ELF-1 (cell line): ENCODE results near the gene SLC24A3.
"Not testable (repeated sequence)": the region's sequence is repeated elsewhere in the genome, so short reads cannot be mapped to it uniquely, and the experiment has no call there.

ENCODE experiments used
- DNase-seq: peaks from one replicate; pipeline ENCODE4 v3.0.0-alpha.2; 2016; ENCODE audit warnings: low read depth, low spot score

The SLC24A3 gene

DNA sequence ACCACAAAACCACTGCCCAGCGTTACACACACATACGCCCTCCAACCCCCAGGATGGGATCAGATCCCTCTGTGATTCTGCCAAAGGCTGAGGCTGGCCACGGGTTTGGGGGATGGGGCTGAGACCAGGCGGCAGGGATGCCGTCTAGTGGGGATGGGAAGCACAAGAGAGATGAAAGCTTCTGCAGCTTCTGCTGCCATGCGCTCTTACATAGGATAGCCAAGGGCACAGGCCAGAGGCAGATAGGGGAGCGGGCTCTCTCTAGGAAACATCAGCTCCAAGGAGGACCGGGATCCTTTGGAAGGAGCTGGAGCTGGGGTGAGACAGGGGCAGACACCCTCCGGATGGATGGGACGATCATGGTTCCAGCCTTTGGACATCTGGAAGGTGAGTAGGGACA is 526.9 kb downstream of the SLC24A3 start:
- DNase-seq, result no peak

DNA sequence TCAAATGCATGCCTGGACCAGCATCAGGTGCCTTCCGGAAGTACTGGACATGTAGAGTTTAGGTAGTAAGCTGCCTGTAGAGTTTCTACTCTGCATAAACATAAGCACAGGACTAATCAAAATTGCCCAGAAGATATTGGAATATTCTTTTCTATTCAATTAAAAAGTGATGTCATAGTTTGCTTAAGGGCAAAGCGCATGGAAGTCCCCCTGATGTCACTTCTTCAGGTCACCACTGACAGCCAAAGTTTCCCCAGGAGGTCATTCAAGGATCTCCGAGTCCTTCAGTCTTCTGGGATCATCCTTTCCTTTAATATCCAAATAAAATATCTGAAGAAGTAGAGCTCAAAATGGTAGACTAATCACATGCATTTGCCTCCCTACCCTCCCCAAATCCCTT is 528.1 kb downstream of the SLC24A3 start:
- DNase-seq, result no peak

DNA sequence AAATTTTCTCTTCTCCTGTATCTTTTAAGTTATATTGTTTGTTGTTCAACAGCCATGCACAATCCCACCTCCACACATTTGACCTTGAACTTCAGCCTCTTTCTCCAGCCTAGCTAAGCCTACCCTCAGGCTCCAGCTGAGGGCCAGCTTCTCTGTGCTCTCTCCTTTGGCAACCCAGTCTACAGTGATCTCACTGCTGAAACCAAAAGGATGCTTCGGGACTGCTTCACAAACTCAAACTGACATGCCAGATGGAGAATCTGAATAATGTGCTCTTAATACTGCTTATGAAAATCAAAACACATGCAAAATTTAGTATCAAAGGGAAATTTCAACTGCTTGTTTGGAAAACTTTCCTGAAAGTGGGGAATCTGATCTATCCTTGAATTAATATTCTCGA is 529.5 kb downstream of the SLC24A3 start:
- no peak for DNase-seq

DNA sequence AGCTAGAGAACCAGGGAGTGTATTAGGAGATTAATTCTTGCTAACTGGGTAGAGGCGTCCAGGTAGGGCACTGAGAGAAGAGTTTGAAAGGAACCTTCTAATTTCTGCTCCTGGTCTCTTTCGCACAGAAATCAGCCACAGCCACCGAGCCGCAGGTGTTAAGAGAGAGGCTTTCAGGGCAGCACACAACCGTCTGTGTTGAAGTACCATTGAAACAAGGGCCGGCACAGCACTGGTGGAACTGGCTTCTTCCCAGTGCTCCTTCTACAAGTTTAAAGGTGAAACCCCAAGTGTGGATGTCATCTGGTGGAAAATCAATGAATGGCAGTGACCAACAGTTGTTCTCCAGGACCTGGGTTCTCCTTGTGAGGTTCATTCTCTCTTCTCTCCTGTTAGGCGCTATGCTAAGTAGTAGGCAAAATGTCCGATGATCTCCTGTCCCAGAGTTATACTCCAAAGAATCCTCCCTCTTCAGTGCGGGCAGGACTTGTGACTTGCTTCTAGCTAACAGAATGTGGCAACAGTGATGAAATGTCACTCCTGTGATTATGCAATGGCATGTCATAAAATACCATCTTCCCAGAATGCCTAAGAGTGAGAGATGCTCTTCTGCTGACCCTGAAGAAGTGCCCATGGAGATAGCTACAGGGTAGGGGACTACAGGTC is 530.7 kb downstream of the SLC24A3 start:
- DNase-seq, result no peak

DNA sequence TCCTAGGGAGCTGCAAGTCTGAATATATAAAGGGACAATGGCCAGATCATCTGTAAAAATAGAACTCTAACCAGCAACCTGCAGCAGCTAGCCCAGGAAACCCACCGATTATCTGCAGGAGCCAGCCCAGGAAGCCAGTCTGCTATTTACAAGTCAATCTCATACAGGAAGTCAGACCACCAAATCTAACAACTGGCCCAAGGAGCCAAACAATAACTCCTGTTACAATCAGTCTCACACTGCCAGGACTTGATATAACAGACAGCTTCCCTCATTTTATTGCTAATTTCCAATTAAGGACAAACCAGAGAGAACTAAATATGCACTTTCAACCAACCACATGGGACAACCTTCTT is 531.2 kb downstream of the SLC24A3 start:
- no peak for DNase-seq

DNA sequence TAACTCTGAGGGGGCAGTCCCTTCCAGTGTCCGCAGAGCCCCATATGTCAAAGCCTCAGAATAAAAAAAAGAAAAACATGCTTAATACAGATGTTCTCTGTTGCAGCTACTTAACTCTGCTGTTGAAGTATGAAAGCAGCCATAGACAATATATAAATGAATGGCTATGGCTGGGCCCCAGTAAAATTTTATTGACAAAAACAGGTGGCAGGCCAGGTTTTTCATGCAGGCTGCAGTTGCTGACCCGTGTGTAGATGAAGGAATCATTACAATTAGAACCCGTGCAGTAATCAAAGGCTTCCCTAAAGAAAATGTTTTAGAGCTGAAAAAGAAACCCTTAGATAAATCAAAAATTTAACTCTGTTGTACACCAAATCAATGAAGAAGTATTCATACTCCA is 532.7 kb downstream of the SLC24A3 start:
- DNase-seq, result no peak

DNA sequence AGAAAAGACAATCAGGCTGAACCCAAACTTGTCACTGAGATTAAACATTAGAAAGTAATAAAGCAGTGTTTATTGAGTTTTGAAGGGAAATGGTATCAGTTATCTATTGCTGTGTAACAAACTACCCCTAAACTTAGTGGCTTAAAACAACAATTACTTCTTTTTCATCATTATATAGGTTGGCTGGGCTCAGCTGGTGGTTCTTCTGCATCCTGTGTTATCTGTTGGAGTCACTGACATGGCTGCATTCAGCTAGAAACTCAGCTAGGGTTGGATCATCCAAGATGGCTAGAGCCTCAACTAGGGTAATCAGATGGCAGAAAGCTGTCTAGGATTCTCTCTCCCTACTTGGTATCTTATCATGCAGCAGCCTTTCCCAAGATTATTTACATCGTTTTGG is 533.1 kb downstream of the SLC24A3 start:
- DNase-seq, result no peak

DNA sequence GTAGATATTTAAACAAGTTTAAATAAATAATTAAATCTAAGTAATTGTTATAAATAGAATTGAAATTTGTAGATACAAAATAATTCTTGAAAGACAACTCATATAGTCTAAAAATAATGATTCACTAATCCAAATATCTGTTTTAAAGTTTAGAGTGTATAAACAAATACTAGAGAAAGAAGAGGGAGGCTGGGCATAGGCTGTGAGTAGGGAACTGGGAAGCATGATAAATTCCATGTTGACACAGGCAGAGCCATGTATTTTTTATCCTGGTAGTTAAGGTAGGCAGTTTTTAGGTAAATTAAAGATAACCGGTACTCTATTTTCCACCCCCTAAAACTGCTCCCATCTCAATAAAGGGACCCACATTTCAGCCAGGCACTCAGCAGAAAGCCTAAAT is 534.0 kb downstream of the SLC24A3 start:
- DNase-seq, result no peak

DNA sequence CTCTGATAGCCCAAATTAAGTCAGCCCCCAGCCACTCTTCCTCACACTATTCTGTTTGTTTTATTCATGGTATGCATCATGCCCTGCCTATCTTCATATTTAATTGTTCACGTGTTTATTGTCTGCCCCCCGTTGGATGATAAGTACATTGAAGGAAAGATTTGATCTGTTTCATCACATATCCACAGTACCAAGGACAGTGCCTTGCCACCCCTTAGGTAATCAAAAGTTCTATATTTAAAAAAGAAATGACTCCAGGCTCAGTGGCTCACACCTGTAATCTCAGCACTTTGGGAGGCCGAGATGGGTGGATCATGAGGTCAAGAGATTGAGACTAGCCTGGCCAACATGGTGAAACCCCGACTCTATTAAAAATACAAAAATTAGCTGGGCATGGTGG is 535.5 kb downstream of the SLC24A3 start:
- no peak for DNase-seq

DNA sequence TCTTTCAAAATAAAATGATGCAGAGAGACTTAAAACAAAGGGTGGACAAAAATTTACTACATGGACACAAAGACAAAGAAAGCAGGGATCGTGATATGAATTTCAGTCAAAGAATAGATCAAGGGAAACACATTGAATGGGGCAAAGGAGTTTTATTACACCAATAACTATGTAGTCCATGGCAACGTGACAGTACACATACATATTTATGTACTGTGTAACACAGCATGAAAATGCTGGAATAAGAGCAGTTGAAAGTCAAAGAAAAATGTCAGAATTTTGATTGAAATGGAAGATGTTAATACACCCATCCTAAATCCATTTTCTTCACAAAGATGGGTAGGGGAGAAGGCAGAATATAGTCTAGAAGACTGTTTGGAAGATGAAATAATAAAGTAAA is 536.2 kb downstream of the SLC24A3 start:
- no peak for DNase-seq

DNA sequence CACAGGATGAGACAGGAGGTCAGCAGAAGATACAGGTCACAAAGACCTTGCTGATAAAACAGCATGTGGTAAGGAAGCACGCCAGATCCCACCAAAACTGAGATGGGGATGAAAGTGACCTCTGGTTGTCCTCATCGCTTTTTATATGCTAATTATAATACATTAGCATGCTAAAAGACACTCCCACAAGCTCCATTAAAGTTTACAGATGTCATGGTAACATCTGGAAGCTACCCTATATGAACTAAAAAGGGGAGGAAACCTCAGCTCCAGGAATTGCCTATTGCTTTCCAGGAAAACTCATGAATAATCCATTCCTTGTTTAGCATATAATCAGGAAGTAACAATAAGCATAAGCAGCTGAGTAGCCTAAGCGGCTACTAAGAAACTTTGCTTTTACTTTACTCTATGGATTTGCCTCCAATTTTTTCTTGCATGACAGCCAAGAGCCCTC is 537.2 kb downstream of the SLC24A3 start:
- peak; percentile 42 for DNase-seq

DNA sequence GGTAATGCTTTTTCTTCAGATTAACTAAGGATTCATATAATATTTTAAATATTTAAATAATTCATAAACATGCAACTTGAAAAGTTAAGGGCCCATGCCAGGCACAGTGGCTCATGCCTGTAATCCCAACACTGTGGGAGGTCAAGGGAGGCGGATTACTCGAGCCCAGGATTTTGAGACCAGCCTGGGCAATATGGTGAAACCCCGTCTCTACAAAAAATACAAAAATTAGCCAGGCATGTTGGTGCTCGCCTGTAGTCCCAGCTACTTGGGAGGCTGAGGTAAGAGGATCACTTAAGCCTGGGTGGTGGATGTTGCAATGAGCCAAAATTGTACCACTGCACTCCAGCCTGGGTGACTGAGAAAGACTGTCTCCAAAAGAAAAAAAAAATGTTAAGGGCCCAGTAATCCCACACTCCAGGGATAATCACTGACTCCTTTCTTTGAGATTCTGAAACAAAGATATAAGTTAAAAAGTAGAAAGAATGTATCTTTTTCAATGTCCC is 537.7 kb downstream of the SLC24A3 start:
- DNase-seq, result no peak

DNA sequence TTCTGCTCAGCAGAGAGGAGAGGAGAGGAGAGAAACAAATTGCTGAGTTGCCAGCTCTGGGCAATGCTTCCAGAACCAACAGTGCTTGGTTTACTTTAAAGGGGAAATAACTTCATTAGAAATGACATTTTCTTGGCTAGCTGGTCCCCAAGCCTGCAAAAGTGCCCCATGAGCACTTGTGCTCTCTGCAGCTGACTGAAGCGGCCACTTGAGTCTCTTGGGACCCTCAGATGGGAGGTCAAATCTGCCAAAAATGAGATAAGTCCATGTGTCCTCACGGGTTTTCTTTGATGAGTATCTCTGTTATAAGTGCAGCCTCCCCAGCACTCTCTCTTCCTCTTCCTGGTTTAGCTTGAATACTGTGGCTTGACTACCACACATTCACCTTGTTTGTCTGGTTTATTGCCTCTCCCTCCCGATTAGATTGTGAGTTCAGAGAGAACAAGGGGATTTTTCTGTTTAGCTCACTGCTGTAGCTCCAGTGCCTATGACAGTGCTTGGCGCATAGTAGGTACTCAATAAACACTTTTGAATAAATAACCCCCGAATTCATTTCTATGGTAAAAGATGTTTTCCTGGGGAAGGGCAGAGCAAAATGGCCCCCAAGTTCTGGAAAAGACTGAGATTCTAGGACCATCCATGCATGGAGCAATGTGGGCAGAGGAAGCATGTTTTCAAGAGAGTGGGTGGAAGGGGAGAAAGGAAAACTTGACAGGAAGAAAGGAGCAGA is 538.6 kb downstream of the SLC24A3 start:
- DNase-seq, result no peak

DNA sequence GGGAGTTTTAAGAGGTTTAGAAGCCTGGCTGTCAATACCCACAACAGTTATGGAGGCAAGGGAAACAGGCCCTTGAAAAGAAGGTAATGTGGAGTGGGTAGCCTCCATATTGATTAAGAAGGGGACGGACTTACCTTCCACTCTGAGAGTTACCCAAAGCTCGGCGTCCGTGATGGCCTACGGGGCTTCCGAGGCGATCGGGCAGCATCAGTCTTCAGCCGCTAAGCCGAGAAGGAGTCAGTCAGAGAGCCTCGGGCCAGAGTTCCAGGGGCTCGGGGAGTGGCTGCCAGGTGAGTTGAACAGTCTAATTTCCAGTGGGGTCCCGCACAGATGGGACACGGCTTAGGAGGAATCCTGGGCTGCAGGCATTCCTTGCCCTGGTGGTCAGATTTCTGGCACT is 541.8 kb downstream of the SLC24A3 start:
- not testable (repeated sequence) for DNase-seq

DNA sequence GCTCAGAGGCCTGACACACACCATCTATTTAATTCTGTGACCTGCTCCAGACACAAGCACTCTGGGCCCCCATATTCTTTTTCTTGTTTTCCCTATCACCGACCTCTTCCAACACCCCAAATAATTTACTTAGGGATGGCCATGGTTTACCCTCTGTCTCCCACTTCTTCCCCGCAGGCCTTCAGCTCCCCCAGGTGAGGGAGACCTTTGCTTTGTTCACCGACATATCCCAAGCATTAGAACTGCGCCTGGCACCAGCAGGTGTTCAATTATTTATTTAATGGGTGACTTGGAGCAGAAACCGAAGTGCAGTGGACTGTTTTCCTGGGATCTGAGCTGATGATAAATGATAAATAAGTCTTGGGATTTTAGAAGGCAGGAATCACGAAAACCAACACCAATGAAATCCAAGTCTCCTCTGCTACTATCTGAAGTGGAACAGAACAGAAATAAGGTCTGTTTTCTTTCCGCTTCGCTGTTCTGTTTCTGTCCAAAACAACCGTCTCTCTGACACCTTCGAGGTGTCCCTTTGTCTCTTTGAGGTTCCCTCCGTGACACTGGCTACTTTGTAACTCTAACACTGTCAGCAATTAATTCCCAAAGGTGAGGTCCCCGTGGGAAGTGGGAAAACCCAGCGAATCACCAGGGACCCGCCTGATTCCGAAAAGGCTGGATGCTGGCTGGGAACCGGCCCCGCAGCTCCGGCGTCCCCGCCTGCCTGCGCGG is 544.5 kb downstream of the SLC24A3 start:
- no peak for DNase-seq

DNA sequence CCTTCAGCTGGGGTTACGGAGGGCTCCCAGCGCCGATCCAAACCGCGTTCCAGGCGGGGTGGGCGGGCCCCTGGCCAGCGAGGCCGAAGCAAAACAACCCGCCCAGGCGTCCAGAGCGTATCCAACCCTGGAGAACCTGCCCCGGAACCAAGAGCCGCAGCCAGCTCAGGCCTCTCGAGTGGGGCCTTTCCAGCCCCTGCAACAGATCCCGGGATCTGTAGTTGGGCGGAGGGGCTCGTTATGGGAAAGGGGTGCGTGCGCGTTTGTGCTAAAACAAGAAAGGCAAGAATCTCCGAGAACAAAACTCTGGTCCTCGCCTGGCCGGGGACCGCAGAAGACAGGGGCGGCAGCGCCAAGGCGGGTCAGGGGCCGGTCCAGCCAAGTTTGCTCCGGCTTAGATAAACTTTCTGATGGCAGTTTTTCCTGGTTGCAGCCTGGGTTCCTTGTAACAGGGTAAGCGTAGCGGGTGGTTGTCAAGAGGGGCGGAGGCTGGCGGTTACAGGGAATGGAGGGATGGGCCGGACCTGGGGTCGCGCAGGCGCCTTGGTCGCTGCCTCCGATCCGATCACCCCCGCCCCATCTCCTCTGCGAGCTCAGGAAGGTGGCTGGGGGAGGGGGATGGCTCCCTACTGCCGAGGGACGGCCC is 545.2 kb downstream of the SLC24A3 start:
- DNase-seq, result peak; percentile 98

DNA sequence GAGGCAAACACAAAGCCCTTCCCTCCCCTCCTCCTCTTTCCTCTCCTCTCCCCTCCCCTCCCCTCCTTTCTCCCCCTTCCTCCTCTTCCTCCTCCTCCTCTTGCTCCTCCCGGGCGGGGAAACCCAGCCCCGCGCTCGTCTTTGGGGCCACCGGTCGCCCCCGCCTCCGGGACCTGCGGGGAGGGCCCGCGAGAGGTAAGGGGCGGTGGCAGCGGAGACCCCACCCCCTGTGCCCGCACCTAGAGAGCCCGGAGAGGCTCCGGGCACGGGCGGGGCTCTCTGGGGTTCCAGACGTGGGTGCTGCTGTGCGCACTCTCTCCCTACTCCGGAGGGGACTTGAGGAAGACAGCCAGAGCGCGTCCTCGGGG is 545.7 kb downstream of the SLC24A3 start, which contains the start of gene RIN2:
Gene RIN2 (plus strand): TSS at position 126 of the 368 bp plus-strand sequence. CDS start 131,344 bp downstream, outside the sequence.
- DNase-seq, result no peak

DNA sequence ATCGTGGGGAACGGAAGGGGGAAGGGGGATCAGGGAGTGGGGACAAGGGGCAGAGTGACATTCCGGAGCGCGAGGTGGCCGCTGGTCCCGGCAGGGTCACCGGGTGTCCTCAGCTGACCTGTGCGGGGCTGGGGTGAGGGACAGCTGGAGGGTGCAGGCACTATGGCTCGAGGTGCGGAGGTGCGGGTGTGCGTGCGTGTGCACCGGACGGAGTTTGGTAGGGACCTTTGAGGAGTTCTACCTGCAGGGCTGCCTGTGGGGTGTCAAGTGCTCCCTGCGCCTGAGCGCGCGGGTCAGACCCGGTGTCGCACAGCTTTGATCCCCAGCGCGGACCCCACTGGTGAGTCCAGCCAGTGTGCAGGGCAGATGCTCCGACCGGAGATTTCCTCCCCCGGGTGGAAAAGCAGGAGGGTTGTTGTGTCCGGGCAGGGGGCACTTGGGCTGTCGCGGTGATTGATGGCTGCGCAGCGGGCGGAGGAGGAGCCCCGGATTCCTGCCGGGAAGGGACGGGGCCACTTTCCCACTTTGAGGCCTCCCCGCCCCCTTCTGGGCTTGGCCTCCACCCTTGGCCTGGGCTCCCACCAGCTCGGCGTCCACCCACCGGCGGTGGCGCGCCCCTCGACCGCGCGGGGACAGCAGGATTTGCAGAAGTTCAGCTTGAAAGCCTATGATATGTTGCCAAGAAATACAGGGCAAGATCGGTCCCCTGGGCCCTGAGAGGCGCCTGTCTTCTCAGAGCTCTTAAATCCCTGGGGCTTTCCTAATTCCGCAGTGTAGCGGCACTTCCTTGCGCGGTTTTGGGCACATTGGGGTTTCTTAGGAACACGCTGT is 546.3 kb downstream of the SLC24A3 start:
- peak; percentile 89 for DNase-seq

DNA sequence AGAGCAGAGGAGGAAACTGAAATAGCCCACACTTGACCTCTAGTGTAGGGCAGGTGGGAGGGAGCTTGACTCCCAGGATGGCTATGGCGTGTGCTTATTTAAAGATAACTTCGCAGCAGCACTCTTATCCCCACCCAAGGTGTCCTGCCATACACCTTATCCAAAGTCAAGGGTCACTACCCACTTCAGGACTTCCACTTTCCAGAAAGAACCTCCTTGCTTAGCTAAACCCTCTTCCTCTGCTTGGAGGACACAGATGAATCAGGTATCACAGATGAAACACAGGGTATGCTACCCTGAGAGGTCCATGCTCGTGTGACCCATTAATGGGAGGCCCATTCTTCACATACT is 547.9 kb downstream of the SLC24A3 start:
- no peak for DNase-seq

DNA sequence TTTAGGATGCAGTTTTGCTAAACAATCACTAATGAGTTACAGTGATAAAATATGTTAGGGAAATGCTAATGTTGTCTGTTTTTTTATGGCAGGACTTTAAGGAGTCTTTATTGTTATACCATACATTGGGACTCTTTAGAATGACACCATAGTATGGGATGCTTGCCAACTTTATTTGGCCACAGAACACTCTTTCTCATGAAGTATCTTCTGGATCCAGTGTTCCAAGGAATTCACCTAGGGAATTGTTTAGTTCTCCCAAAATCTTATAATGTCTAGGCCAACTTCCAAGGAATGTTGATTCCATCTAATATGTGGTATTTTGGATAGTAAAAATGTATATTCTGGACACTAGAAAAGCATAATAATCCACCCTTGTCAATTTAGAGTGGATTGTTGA is 548.9 kb downstream of the SLC24A3 start:
- DNase-seq, result no peak

DNA sequence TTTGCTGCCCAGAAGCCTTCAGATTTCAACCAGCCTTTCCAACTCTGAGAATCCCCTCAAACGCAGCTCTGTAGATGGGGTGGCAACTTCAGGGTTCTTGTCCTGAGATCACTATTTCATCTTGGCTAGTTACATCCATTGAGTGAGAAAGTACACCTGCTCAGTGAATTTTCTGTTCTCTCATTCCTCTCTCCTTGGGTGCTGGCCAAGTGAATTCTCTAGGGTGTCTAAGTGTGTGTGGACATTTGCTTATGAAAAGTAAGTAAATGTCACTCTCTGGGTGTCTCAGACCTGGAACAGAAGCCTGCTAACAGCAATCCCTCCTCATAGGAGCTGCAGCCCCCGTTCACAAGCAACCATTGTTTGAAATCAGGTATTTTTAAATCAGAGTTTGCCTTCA is 549.4 kb downstream of the SLC24A3 start:
- no peak for DNase-seq
